Endothelial cell (in vitro differentiated cells): ENCODE data around the gene KRTAP4-9. TPM values are rescaled to one million over a fixed set of nuclear protein-coding genes. Genes with fewer than 3 reads are reported as not detected.
"Not testable (repeated sequence)": the region's sequence is repeated elsewhere in the genome, so short reads cannot be mapped to it uniquely, and the experiment has no call there.

ENCODE experiments used
- DNase-seq: peaks from one replicate; pipeline ENCODE4 v3.0.0; 2021; ENCODE audit warnings: low spot score
- H3K27ac Mint-ChIP-seq: one replicate; pipeline ENCODE4 v1.8.0; 2021; ENCODE audit warnings: mixed read lengths, inconsistent platforms; ENCODE audit not compliant: unreplicated experiment
- H3K27me3 Mint-ChIP-seq: one replicate; pipeline ENCODE4 v1.8.0; 2021; ENCODE audit warnings: mild to moderate bottlenecking, moderate library complexity, mixed read lengths, inconsistent platforms; ENCODE audit not compliant: unreplicated experiment
- H3K36me3 Mint-ChIP-seq: one replicate; pipeline ENCODE4 v1.8.0; 2021; ENCODE audit warnings: mild to moderate bottlenecking, low read depth, mixed read lengths, inconsistent platforms; ENCODE audit not compliant: unreplicated experiment
- H3K4me1 Mint-ChIP-seq: one replicate; pipeline ENCODE4 v1.8.0; 2021; ENCODE audit warnings: mild to moderate bottlenecking, mixed read lengths, inconsistent platforms; ENCODE audit not compliant: unreplicated experiment
- H3K4me3 Mint-ChIP-seq: one replicate; pipeline ENCODE4 v1.8.0; 2021; ENCODE audit warnings: mild to moderate bottlenecking, mixed read lengths, inconsistent platforms; ENCODE audit not compliant: unreplicated experiment
- H3K9me3 Mint-ChIP-seq: one replicate; pipeline ENCODE4 v1.8.0; 2021; ENCODE audit warnings: mixed read lengths, inconsistent platforms; ENCODE audit not compliant: unreplicated experiment
- total RNA-seq: library from RNA; stranded (reverse); fragmentation: NEBNext Ultra II Directional; extraction: Animal tissue kit (Norgen Biotek cat#: 25700); gene quantifications from one replicate; pipeline ENCODE4 v1.2.1, GENCODE V29; 2021; ENCODE audit not compliant: unreplicated experiment
- TF ChIP-seq, protein P1 (sequence below): fragments of 200-600 bp; sonication (generic); IDR thresholded peaks from one replicate; pipeline ENCODE4 v1.5.0; 2021; ENCODE audit warnings: antibody characterized with exemption; ENCODE audit not compliant: unreplicated experiment

KRTAP4-9 gene
- total RNA-seq, 1 donor from 2014 or later: not detected

DNA sequence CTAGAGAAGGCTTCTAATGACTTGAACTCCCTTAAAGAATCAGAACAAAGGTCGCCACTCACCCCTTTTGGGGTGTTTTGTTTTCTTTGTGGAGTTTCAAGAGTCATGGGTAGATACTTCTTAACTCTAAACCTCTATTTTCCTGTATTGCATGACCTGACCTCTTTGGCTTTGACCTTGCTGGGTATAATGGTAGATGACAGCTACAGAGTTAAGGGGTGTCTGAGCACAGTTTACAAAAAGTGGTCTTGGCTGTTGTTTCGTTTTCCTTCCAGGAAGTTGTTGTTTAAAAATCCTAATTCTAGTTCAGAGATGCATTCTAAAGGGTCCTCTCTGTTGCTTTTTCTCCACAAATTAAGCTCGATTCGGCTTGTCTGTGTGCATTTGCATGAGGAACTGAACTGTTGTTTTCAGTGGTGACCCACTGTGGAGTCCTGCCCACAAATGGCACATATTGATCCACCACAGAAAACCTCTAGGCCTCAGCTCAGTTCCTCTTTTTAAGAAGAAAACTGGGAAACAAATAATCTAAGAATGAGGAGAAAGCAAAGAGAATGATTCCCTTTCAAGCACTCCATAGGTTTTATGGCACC lies 16.3 kb upstream of the KRTAP4-9 start:
- DNase-seq, H3K9me3 Mint-ChIP-seq, H3K36me3 Mint-ChIP-seq, H3K27me3 Mint-ChIP-seq, H3K4me3 Mint-ChIP-seq, H3K4me1 Mint-ChIP-seq, H3K27ac Mint-ChIP-seq: not testable (repeated sequence)

GRCh38 chr17:41096055-41096454 lies 9.1 kb upstream of the KRTAP4-9 start:
- Mint-ChIP-seq H3K4me1 (no peaks in the 10 kb centered on the region), H3K36me3 (no peaks in the 10 kb centered on the region), H3K4me3 (no peak overlapping the region), H3K9me3 (no peaks in the 10 kb centered on the region), H3K27ac (no peak overlapping the region), H3K27me3 (no peaks in the 10 kb centered on the region)
- TF ChIP-seq, protein P1, sequence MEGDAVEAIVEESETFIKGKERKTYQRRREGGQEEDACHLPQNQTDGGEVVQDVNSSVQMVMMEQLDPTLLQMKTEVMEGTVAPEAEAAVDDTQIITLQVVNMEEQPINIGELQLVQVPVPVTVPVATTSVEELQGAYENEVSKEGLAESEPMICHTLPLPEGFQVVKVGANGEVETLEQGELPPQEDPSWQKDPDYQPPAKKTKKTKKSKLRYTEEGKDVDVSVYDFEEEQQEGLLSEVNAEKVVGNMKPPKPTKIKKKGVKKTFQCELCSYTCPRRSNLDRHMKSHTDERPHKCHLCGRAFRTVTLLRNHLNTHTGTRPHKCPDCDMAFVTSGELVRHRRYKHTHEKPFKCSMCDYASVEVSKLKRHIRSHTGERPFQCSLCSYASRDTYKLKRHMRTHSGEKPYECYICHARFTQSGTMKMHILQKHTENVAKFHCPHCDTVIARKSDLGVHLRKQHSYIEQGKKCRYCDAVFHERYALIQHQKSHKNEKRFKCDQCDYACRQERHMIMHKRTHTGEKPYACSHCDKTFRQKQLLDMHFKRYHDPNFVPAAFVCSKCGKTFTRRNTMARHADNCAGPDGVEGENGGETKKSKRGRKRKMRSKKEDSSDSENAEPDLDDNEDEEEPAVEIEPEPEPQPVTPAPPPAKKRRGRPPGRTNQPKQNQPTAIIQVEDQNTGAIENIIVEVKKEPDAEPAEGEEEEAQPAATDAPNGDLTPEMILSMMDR: no peak
- no peak for DNase-seq

DNA sequence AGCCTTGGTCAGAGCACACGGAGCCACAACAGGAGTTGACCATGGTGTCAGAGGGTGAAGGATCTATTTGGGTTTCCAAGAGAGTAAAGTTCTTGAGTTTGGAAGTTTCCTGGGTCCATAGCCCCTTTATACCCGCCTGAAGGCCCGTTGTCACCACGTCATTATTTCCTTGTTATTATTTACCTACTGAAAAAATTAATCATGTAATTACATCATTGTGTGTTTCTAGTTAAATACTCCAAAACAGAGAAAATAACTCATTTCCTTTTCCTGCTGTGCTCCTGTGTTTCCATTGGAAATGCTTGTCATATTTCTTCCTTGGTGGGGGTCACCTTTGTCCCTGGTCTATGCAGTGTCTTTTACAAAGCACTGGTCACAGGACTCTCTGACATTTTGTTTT lies 7.1 kb upstream of the KRTAP4-9 start, which contains the start of gene KRTAP4-8:
Gene KRTAP4-8, minus strand, starts transcription at position 101 of the 400 bp plus-strand sequence. Its CDS starts 58 bp downstream, at position 43.
- TF ChIP-seq, protein P1: no peak
- Mint-ChIP-seq H3K36me3 (no peaks in the 10 kb centered on the region), H3K9me3 (no peaks in the 10 kb centered on the region), H3K27me3 (no peaks in the 10 kb centered on the region), H3K27ac (no peak within 1 kb of the TSS), H3K4me3 (no peak within 1 kb of the TSS), H3K4me1 (no peaks in the 10 kb centered on the region)
- DNase-seq: no peak

DNA sequence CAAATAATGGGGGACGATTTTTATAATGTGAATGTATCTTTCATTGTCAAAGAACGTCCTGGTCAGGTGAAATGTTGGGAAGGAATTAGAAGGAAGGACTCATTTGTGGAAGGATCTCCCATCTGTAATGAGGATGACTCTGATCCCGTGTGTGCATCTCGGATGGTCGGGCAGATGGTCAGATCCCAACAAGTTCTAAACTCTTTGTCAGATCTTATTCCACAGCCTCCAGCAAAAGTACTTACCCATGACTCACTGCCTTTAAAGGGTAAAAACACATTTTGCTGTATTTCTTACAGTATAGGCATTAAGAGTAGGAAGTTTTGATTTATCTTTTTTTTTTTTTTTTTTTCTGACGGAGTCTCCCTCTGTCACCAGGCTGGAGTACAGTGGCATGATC lies 6.7 kb upstream of the KRTAP4-9 start:
- Mint-ChIP-seq H3K27ac (no peak overlapping the region), H3K4me3 (no peak overlapping the region), H3K4me1 (no peaks in the 10 kb centered on the region), H3K36me3 (no peaks in the 10 kb centered on the region), H3K9me3 (no peaks in the 10 kb centered on the region), H3K27me3 (no peaks in the 10 kb centered on the region)
- no peak for DNase-seq
- TF ChIP-seq, protein P1: no peak

DNA sequence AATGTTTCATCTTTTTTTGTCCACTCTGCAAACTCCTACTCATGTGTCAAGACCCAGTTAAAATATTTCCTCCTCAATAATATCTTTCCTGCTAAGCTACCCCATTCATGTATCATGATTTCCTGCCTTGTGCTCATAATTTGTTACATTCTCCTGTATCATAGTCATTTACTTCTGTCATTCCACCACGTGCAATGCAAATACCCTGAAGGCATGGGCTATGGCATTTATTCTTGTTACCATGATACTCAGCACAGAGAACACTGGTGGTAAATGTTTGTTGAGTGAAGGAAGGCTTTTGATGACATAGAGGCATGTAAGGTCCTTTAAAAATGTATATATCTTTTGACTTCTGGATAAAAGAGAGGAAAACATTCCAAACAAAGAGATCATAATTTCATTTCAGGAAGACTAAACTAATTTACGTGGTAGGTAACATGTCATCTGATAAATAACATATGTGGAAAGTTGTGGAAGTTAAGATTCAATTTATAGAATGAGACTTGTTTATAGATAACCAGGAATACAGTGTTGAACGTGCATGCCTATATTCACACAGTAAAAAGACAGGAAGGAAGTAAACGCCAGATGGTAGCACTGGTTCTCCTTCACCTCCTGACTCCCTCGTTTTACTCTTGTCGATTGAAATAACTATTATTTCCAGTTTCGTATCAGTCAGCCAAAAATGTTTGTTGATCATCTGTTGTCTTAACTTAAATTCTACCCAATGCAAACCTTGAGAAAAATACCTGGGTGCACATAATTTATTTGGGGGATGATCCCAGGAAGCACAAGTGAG lies 5.3 kb upstream of the KRTAP4-9 start:
- DNase-seq: not testable (repeated sequence)

More for the DNA sequence above, 5.3 kb upstream of the KRTAP4-9 start:
- not testable (repeated sequence) for H3K4me3 Mint-ChIP-seq, H3K9me3 Mint-ChIP-seq, H3K27me3 Mint-ChIP-seq, H3K36me3 Mint-ChIP-seq, H3K4me1 Mint-ChIP-seq, H3K27ac Mint-ChIP-seq
